Measurements from ENCODE around the gene SIX2. TPM values are rescaled to one million over a fixed set of nuclear protein-coding genes. Genes with fewer than 3 reads are reported as not detected.

SIX2 gene
- total and polyA plus RNA-seq, 12 donors: 0.06 to 0.40 (median 0.14) TPM; not detected in 5

DNA sequence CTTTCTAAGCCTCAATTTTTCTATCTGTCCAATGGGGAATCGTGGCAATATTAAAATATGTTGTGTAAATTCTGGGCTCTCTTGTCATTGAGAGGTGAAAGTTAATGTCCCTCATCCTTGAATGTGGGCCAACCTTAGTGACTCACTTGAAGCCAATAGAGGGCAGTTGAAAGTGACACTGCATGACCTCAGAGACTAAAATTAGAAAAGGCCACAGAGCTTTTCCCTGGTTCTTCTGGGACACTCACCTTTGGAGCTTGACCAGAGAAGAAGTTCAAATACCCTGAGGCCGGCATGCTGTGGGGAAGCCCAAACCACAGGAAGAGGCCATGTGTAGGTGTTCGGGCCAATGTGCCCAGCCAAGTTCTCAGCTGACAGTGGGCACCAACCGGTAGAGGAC is 24.1 kb upstream of the SIX2 start:
- Histone ChIP-seq H3K36me3 (replicated peaks in 1 of 2) (no peaks in the 10 kb centered on the region), H3K27me3 (no peaks in the 10 kb centered on the region), H3K4me3 (no peak overlapping the region), H3K9me3 (replicated peaks in 1 of 3) (no peaks in the 10 kb centered on the region), H3K4me1 (replicated peaks in 1 of 2) (no peaks in the 10 kb centered on the region), H3K27ac (no peak overlapping the region)
- intact Hi-C loops (cut with DNase I): no loop called here
- WGBS, 4 donors: 74 to 88% (median 85%) methylated on average over 3 to 4 of the region's 4 CpGs
- TF ChIP-seq CTCF (IDR thresholded peaks at IDR 0.05) (no peak), POLR2A (IDR thresholded peaks at IDR 0.05) (no peak)
- DNase-seq: no peak

- H3K27ac ChIP-seq: no peak overlapping the region
- H3K27me3 ChIP-seq: no peaks in the 10 kb centered on the region
- no peaks in the 10 kb centered on the region for H3K36me3 ChIP-seq (replicated peaks in 1 of 2)
- H3K9me3 ChIP-seq (replicated peaks in 1 of 3): no peaks in the 10 kb centered on the region
- no peaks in the 10 kb centered on the region for H3K4me1 ChIP-seq (replicated peaks in 1 of 2)
- 76 to 83% (median 80%) methylated on average over 3 of the region's 3 CpGs for WGBS, 4 donors
- H3K4me3 ChIP-seq: no peak overlapping the region
- no peak for DNase-seq
- no peak for TF ChIP-seq CTCF (IDR thresholded peaks at IDR 0.05)
- no peak for TF ChIP-seq POLR2A (IDR thresholded peaks at IDR 0.05)
- intact Hi-C loops (cut with DNase I): no loop called here
Measured at GRCh38 chr2:45031028-45031427, 21.8 kb upstream of the SIX2 start.

DNA sequence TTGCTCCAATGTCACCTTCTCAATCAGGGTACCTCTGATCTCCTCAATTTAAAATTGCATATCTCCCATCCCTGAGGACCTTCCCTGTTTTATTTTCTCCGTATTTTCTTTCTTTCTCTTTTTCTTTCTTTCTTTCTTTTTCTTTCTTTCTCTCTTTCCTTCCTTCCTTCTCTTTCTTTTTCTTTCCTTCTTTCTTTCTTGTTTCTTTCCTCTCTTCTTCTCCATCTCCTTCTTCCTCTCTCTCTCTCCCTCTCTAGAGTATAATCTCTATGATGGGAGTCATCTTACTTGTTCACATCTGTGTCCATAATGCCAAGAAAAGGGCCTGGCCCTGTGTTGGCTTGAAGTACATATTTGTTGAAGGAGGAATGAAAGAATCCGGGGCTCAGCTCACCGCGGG is 21.3 kb upstream of the SIX2 start:
- Histone ChIP-seq H3K9me3 (replicated peaks in 1 of 3) (no peaks in the 10 kb centered on the region), H3K4me1 (replicated peaks in 1 of 2) (no peaks in the 10 kb centered on the region), H3K27me3 (no peaks in the 10 kb centered on the region), H3K27ac (no peak overlapping the region), H3K36me3 (replicated peaks in 1 of 2) (no peaks in the 10 kb centered on the region), H3K4me3 (no peak overlapping the region)
- DNase-seq: no peak
- no peak for TF ChIP-seq CTCF (IDR thresholded peaks at IDR 0.05)
- no peak for TF ChIP-seq POLR2A (IDR thresholded peaks at IDR 0.05)
- 89 to 92% (median 90%) methylated on average over 4 of the region's 4 CpGs for WGBS, 4 donors
- intact Hi-C loops (cut with DNase I): no loop called here

GRCh38 chr2:45029215-45029614 is 20.0 kb upstream of the SIX2 start:
- Histone ChIP-seq H3K4me1 (replicated peaks in 1 of 2) (no peaks in the 10 kb centered on the region), H3K9me3 (replicated peaks in 1 of 3) (no peaks in the 10 kb centered on the region), H3K36me3 (replicated peaks in 1 of 2) (no peaks in the 10 kb centered on the region), H3K27ac (no peak overlapping the region), H3K4me3 (no peak overlapping the region), H3K27me3 (no peaks in the 10 kb centered on the region)
- TF ChIP-seq POLR2A (IDR thresholded peaks at IDR 0.05) (no peak), CTCF (IDR thresholded peaks at IDR 0.05) (no peak)
- WGBS, 4 donors: 58 to 71% (median 65%) methylated on average over 6 of the region's 6 CpGs
- intact Hi-C loops (cut with DNase I): no loop called here
- no peak for DNase-seq
